Measurements from ENCODE around the gene GTF2F2.
"Not testable (repeated sequence)": the region's sequence is repeated elsewhere in the genome, so short reads cannot be mapped to it uniquely, and the experiment has no call there.

The GTF2F2 gene

GRCh38 chr13:45180303-45180702 lies 60.0 kb downstream of the GTF2F2 start:
- no peak for DNase-seq (ENCODE audit: low read depth, low spot score)

- DNase-seq (ENCODE audit: low read depth, low spot score) = no peak
Measured at GRCh38 chr13:45180713-45181601, 60.6 kb downstream of the GTF2F2 start.

DNA sequence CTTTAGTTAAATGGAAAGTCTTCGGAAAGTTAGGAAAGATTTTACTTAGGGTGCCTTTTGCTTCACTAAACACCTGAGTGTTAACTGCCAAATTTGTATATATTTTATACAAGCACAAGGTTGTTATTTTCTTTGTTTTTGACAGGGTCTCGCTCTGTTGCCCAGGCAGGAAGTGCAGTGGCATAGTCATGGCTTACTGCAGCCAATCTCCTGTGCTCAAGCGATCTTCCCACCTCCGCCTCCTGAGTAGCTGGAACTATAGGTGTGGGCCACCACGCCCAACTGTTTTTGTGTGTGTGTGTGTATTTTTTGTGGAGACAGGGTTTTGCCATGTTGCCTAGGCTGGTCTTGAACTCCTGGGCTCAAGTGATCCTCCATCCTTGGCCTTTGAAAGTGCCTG lies 64.4 kb downstream of the GTF2F2 start:
- DNase-seq (ENCODE audit: low read depth, low spot score) = no peak

DNA sequence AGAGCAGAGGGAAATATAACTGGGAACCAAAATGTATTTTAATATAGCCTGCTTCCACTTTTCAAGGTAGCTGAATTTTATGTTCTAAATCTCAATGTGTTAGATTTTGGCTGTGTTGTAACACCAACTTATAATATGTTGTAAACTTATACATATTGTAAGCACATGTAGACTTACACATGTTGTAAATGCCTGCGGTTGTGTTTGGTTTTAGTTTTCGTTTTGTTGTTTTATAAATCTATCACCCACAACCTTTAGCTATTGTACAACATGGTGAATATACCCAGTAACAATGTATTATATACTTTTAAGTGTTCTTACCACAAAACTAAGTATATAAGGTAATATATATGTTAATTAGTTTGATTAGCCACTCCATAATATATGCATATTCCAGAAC lies 65.0 kb downstream of the GTF2F2 start:
- no peak for DNase-seq (ENCODE audit: low read depth, low spot score)

DNA sequence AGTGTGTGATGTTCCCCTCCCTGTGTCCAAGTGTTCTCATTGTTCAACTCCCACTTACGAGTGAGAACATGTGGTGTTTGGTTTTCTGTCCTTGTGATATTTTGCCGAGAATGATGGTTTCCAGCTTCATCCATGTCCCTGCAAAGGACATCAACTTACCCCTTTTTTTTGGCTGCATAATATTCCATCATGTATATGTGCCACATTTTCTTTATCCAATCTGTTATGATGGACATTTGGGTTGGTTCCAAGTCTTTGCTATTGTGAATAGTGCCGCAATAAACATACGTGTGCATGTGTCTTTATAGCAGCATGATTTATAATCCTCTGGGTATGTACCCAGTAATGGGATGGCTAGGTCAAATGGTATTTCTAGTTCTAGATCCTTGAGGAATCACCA lies 68.8 kb downstream of the GTF2F2 start:
- DNase-seq (ENCODE audit: low read depth, low spot score) = not testable (repeated sequence)

DNA sequence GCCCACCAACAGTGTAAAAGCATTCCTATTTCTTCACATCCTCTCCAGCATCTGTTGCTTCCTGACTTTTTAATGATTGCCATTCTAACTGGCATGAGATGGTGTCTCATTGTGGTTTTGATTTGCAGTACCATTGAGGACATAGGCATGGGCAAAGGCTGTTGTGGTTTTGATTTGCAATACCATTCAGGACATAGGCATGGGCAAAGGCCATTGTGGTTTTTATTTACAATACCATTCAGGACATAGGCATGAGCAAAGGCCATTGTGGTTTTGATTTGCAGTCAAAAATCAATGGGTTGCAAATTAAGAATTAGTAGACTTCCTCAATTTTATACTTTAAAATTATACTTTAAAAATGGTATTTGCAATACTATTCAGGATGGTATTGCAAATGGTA lies 69.2 kb downstream of the GTF2F2 start:
- not testable (repeated sequence) for DNase-seq (ENCODE audit: low read depth, low spot score)

DNA sequence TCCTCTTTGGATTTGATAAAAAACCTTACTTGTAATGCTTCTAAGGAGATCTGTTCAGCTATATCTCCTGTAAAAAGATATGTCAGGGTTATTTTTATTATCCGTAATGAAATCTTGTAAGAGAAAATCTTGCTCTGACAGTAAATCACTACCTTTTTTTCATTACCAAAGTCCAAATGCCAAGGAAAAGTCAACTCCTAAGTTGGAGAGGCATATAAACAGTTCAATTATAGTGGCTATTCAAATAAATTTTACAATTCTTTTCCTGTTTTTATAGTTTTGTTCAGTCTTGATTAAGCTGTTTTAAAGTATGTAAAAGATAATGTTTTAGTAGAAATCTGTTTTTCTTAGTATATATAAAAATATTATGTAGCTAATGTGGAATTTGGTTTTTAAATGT lies 71.6 kb downstream of the GTF2F2 start:
- DNase-seq (ENCODE audit: low read depth, low spot score) = no peak

GRCh38 chr13:45194081-45194939 lies 74.0 kb downstream of the GTF2F2 start:
- DNase-seq (ENCODE audit: low read depth, low spot score) = no peak

- DNase-seq (ENCODE audit: low read depth, low spot score) = no peak
Measured at GRCh38 chr13:45195421-45195820, 75.1 kb downstream of the GTF2F2 start.

GRCh38 chr13:45196096-45196495 lies 75.8 kb downstream of the GTF2F2 start:
- DNase-seq (ENCODE audit: low read depth, low spot score) = no peak

DNA sequence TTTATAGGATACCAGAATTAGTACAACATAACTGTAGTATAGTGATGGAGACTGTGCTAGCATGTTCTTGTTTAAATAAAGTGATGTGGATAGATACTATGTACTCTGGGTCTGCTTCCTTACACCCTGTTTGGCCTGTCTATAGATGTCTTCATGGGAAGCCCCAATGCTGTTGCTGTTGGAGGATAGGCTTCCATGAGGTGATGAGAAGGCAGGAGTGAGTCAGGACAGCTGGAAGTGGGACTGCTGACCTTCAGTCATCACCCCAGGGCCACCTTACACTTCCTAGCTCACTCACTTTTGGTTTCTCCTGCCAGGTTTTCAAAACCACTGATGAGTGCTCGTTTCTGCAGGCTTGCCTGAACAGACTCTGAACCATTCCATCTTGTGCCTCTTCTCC lies 76.3 kb downstream of the GTF2F2 start:
- no peak for DNase-seq (ENCODE audit: low read depth, low spot score)

- DNase-seq (ENCODE audit: low read depth, low spot score) = no peak
Measured at GRCh38 chr13:45198041-45198440, 77.7 kb downstream of the GTF2F2 start.

GRCh38 chr13:45198924-45199323 lies 78.6 kb downstream of the GTF2F2 start:
- DNase-seq (ENCODE audit: low read depth, low spot score) = no peak

GRCh38 chr13:45199711-45200110 lies 79.4 kb downstream of the GTF2F2 start:
- no peak for DNase-seq (ENCODE audit: low read depth, low spot score)

- DNase-seq (ENCODE audit: low read depth, low spot score) = no peak
Measured at GRCh38 chr13:45200701-45201232, 80.5 kb downstream of the GTF2F2 start, which contains the start of gene KCTD4. TSS of gene KCTD4 (minus strand) at chr13:45201045. CDS start at chr13:45194567, 6,478 bp downstream.

- no peak for DNase-seq (ENCODE audit: low read depth, low spot score)
Measured at GRCh38 chr13:45205124-45205523, 84.8 kb downstream of the GTF2F2 start.

DNA sequence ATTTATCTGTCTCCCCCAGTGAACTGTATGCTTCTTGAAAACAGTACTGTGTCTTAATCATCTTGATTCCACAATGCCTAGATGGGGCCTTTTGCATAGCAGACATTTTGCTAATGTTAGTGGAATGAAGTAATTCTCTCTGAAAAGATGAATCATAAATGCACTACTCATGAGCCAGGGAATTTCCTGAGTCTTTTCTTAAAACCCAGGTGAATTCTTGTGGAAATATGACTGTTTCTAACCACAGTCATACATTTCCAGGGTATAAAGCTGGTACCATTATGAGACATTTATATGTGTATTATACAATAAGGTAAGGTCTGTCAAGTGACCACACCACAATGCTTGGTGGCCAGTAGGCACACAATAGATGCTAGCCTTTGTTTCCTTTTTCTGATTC lies 86.0 kb downstream of the GTF2F2 start:
- no peak for DNase-seq (ENCODE audit: low read depth, low spot score)

DNA sequence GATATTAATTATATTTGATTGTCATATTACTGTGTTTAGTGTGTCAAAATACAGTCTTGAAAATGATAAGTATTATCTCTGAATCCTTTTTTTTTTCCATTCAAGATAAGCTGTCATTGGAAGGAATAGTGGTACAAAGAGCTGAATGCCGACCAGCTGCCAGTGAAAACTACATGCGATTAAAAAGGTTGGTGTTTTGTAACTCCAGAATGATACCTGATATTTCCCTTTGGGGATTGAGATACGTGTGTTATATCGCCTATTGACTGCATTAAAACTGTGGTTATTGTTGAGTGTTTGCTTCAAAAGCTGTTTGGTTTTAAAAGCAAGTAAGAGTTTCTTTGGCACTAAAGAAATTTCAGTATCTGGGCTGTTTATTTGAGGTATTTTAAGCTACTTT lies 87.0 kb downstream of the GTF2F2 start:
- DNase-seq (ENCODE audit: low read depth, low spot score) = no peak

GRCh38 chr13:45208132-45208531 lies 87.8 kb downstream of the GTF2F2 start:
- no peak for DNase-seq (ENCODE audit: low read depth, low spot score)

DNA sequence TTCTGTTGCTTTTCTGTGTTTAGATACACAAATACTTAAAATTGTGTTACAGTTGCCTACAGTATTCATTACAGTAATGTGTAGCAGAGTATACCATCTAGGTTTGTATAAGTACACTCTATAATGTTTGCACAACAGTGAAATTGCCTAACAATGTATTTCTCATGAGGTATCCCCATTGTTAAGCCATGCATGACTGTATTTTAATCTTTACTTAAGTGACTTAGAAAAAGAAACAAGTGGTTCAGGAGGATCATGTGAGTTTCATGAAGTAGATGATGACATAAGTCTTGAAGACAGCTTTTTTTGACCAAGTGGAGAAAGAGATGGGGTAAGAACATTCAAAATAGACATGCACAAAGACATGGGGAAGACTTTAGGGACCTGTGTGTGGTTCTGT lies 88.9 kb downstream of the GTF2F2 start:
- no peak for DNase-seq (ENCODE audit: low read depth, low spot score)

- DNase-seq (ENCODE audit: low read depth, low spot score) = no peak
Measured at GRCh38 chr13:45215392-45216077, 95.2 kb downstream of the GTF2F2 start.

DNA sequence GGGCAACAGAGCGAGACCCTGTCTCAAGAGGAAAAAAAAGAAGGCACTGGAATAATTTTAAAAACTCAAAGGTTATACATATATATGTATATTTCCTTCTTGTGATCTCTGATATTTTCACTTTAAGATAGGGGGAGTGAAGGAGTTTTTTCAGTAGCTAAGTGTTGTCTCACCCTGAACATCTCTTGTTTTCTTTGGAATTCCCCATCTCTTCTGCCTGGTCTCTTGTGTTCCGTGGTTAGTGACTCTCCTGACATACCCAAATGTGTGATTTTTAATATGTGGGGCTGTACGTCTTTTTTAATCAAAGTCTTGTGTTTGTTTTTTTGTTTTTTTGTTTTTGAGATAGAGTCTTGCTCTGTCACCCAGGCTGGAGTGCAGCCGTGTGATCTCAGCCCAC lies 95.9 kb downstream of the GTF2F2 start:
- no peak for DNase-seq (ENCODE audit: low read depth, low spot score)
